GM19238 (cell line): Measurements from ENCODE around the gene ACKR2.
A peak's percentile ranks its signal among the peaks of the same experiment; 100 is the strongest.
"Not testable (repeated sequence)": the region's sequence is repeated elsewhere in the genome, so short reads cannot be mapped to it uniquely, and the experiment has no call there.

Source experiments
- DNase-seq: peaks from one replicate; pipeline ENCODE4 v3.0.0; 2011; ENCODE audit warnings: low spot score; ENCODE audit not compliant: insufficient read length

ACKR2 gene

DNA sequence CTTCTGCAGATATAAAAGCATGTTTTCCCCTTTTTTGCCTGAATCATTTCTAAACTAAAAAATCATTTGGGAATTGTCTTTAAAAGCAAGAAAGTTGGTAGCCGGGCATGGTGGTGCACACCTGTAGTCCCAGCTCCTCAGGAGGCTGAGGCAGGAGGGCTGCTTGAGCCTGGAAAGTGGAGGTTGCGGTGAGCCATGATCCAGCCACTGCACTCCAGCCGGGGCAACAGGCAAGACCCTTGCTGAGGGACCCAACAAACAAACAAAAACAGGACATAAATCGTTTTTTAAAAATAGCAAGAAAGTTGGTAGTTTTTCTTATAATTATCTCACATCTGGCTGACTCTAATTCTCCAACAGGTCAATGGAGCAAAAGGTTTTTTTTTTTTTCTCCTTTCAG lies 7.5 kb upstream of the ACKR2 start:
- DNase-seq: no peak

- DNase-seq: no peak
These were observed 6.3 kb upstream of the ACKR2 start for GRCh38 chr3:42802876-42803413.

DNA sequence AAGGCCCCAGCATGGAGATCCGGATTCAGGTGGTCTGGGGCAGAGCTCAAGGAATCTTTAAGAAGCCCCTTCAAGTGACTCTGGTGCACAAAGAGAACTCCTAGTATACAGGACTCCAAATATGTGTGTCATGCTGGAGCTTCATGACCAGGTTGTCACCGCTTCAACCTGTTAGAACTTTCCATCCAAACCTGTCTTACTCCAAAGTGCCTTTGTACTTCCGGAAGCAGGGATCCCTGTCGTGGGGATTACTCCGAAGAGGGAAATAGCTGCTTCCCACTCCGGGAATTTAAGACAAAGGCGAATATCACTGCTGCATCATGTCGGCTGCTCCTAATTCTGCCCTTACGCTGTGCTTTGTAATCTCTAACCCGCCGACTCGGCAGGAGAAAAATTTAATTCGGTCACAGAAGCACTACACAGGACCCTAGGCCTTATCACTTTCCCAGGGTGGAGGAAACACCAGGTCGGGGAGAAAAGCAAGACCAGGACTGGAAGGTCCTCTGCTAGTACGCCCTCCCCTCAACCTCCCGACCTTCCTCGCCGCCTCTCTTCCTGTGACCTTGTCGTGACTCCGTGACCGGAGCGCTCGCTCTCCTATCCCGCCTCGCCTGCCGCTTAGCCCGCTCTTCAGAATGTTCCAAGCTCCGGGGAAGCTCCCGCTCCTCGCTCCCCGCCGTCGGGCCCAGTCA lies 5.7 kb upstream of the ACKR2 start:
- DNase-seq: peak; percentile 20

DNA sequence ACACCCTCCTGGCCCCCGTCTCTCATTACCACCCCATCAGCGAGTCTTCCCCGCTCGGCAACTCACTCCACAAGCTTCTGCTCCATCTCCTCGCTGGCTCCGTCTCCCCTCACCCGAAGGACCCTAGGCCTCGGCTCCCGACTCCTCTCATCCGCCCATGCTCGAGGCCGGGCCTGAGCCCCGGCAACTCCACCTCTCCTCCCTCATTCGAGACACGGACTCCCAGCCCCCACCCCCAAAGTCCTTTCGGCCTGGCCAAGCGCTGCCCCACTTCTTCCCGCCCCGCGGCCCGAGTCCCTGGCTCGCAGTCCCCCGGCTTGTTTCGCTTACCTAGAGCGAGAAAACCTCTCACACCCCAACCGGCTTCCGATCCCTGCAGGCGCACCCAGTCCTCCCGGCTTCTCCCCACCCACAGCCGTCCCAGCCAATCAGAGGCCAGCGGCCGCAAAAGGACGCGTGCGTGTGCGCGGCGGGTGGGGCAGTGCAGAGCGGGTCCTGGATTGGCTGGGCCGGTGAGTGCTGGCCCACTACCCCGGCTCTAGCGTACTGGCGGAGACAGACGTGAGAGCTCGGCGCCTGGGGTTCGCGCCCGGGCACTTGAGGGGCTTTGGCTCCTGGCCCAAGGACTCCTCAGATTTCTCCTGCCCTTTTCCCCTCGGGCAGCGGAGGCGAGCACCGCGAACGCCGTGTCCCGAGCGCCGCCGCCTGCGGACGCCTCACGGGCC lies 5.0 kb upstream of the ACKR2 start, which contains the start of gene HIGD1A:
TSS of gene HIGD1A (minus strand) at position 385 of the 725 bp plus-strand sequence. CDS start 10,237 bp downstream, outside the sequence.
- DNase-seq: peak; percentile 94

GRCh38 chr3:42804831-42805132 lies 4.5 kb upstream of the ACKR2 start:
- DNase-seq: no peak

GRCh38 chr3:42805141-42805821 lies 4.0 kb upstream of the ACKR2 start:
- no peak for DNase-seq

- DNase-seq: no peak
These were observed 1.3 kb upstream of the ACKR2 start for GRCh38 chr3:42807929-42808328.

- not testable (repeated sequence) for DNase-seq
These were observed 1.5 kb downstream of the ACKR2 start for GRCh38 chr3:42810706-42811105.

- not testable (repeated sequence) for DNase-seq
These were observed 2.1 kb downstream of the ACKR2 start for GRCh38 chr3:42811118-42811883.

DNA sequence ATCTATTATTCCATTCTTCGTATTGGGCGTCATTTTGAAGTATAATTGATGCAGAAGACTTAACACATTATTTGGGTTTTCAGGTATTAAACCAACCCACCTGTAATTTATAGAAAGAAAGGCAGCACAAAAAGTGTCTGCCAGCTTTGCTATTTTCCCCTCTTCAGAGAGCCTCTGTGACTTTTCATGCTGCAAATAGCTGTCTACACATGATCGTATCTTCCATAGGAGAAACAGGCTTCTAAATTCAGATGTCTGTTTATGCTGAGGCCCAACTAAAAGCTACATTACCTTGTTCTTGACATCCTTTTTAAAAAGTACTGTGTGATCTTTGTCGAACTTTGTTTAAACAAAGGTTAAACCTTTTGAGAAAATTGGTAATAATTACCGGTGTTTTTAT lies 5.0 kb downstream of the ACKR2 start:
- no peak for DNase-seq

GRCh38 chr3:42814914-42815507 lies 5.8 kb downstream of the ACKR2 start:
- no peak for DNase-seq

- DNase-seq: no peak
These were observed 6.6 kb downstream of the ACKR2 start for GRCh38 chr3:42815826-42816225.

GRCh38 chr3:42819351-42819965 lies 10.2 kb downstream of the ACKR2 start:
- DNase-seq: no peak

DNA sequence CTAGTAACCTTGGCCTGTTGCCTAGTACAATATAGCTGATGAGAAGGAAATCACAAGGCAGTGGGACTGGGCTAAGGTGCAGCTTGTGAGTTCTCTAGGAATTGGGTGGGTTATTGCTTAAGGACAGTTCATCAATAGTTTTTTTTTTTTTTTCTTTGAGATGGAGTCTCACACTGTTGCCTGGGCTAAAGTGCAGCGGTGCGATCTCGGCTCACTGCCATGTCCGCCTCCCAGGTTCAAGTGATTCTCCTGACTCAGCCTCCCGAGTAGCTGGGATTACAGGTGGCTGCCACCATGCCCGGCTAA lies 11.5 kb downstream of the ACKR2 start:
- no peak for DNase-seq

- DNase-seq: no peak
These were observed 13.6 kb downstream of the ACKR2 start for GRCh38 chr3:42822828-42823227.

DNA sequence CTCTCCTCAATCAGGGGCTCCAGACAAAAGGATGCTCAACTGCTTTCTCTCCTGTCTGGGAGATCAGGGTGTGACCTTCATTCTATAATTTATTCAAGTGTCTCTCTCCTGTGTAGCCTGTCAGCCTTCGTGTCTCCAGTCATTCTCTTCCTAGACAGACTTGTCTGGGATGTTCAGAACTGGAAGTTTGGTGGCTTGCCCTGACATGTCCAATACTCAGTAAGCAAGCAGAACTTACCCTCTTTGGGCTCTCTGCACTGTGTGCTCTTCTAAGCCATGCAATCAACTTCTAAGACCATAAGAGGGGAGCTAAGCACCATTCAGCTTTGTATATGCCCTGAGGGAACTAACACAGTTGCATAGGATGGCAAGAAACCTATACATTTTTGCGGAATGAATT lies 14.1 kb downstream of the ACKR2 start:
- DNase-seq: no peak

DNA sequence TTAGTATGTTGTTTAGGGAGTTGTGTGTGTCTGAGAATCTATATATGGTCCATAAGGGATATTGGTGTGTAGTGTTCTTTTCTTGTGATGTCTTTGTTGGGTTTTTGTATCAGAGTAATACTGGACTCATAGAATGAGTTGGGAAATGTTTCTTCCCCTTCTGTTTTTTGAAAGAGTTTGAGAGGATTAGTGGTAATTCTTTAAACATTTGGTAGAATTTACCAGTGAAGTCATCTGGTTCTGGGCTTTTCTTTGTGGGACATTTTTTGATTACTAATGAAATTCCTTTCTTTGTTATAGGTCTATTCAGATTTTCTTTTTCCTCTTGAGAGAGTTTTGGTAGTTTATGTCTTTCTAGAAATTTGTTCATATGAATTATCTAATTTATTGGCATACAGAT lies 16.9 kb downstream of the ACKR2 start:
- DNase-seq: no peak

DNA sequence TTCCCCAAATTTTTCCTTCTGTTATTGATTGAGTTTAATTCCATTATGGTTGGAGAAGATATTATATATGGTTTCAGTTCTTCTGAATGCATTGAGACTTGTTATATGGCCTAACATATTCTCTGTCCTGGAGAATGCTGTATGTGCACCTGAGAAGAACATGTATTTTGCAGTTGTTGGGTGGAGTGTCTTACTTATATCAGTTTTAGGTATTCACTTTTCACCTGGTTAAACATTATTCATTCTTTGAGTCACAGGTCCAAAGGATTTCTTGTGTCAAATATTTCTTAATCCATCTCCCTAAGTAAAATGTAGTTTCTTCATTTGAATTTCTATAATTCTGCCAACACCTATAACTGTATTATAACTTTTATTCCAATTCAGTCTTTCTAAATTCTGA lies 17.8 kb downstream of the ACKR2 start:
- no peak for DNase-seq

GRCh38 chr3:42827654-42828053 lies 18.4 kb downstream of the ACKR2 start:
- DNase-seq: no peak

DNA sequence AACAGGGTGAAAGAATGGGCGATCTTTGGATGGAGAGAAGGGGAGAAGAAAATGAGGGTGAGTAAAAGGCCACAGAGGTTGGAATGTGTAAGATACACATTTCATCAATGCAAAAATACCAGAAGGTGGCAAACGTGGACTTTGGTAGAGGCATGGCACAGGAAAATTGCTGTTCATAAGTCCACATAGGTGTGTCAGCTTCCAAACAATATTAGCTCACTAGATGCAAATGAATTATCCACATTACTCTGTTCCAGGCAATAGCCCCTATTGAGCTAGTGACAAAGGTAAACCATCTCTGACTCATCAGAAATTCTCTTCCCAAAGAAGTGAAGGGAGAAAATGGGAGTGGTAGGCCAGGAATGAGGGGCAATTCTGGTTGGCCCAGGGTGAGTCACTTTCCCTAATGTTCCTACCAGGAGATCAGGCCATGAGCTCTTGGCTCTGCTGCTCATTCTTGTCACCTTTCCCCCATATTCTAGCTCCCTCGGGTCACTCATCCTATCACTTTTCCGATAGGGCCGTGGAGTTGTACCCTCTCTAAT lies 19.9 kb downstream of the ACKR2 start:
- DNase-seq: no peak
